ENCODE results near the gene FIZ1. TPM values are rescaled to one million over a fixed set of nuclear protein-coding genes. Genes with fewer than 3 reads are reported as not detected.

Gene FIZ1
- total RNA-seq, 4 donors from 2014 or later: 8.3 to 17.3 (median 11.4) TPM

GRCh38 chr19:55566823-55567222 lies 32.5 kb downstream of the FIZ1 start:
- Histone ChIP-seq H3K27ac (replicated peaks in 1 of 4) (no peak overlapping the region), H3K4me3 (no peak overlapping the region), H3K27me3 (peaks cover 0 to 36% (median 0%) of the 10 kb centered on the region in 4 donors), H3K9me3 (no peaks in the 10 kb centered on the region), H3K4me1 (peaks cover 0 to 6% (median 4%) of the 10 kb centered on the region in 4 donors), H3K36me3 (no peaks in the 10 kb centered on the region)
- DNase-seq (ENCODE audit: extremely low spot score): no peak
- 34% methylated on average over 9 of the region's 9 CpGs for WGBS
- TF ChIP-seq EP300 (IDR thresholded peaks at IDR 0.05) (no peak), POLR2A (IDR thresholded peaks at IDR 0.05; ENCODE audit: low read depth) (no peak), CTCF (IDR thresholded peaks at IDR 0.05) (no peak), POLR2AphosphoS5 (IDR thresholded peaks at IDR 0.05) (no peak)
- intact Hi-C loops (cut with DNase I): no loop called here

GRCh38 chr19:55563261-55563690 lies 36.0 kb downstream of the FIZ1 start:
- WGBS: 34% methylated on average over 12 of the region's 12 CpGs
- TF ChIP-seq POLR2A (IDR thresholded peaks at IDR 0.05; ENCODE audit: low read depth) (no peak), POLR2AphosphoS5 (IDR thresholded peaks at IDR 0.05) (no peak), CTCF (IDR thresholded peaks at IDR 0.05) (no peak), EP300 (IDR thresholded peaks at IDR 0.05) (no peak)
- H3K4me3 ChIP-seq: no peak overlapping the region
- H3K4me1 ChIP-seq: peaks cover 0 to 6% (median 4%) of the 10 kb centered on the region in 4 donors
- H3K27me3 ChIP-seq: peaks cover 0 to 47% (median 0%) of the 10 kb centered on the region in 4 donors
- intact Hi-C loops (cut with DNase I): no loop called here
- DNase-seq (ENCODE audit: extremely low spot score): no peak
- peaks cover 0 to 5% (median 0%) of the 10 kb centered on the region in 4 donors for H3K9me3 ChIP-seq
- no peak overlapping the region for H3K27ac ChIP-seq (replicated peaks in 1 of 4)
- H3K36me3 ChIP-seq: no peaks in the 10 kb centered on the region

GRCh38 chr19:55559684-55560083 lies 39.6 kb downstream of the FIZ1 start:
- WGBS: 77% methylated on average over 4 of the region's 9 CpGs
- Histone ChIP-seq H3K4me3 (no peak overlapping the region), H3K4me1 (peaks cover 0 to 6% (median 4%) of the 10 kb centered on the region in 4 donors), H3K36me3 (no peaks in the 10 kb centered on the region), H3K27me3 (peaks cover 0 to 31% (median 0%) of the 10 kb centered on the region in 4 donors), H3K27ac (replicated peaks in 1 of 4) (no peak overlapping the region), H3K9me3 (peaks cover 0 to 5% (median 0%) of the 10 kb centered on the region in 4 donors)
- intact Hi-C loops (cut with DNase I): no loop called here
- no peak for DNase-seq (ENCODE audit: extremely low spot score)
- TF ChIP-seq CTCF (IDR thresholded peaks at IDR 0.05) (no peak), POLR2AphosphoS5 (IDR thresholded peaks at IDR 0.05) (no peak), POLR2A (IDR thresholded peaks at IDR 0.05; ENCODE audit: low read depth) (no peak), EP300 (IDR thresholded peaks at IDR 0.05) (no peak)

GRCh38 chr19:55554741-55555152 lies 44.6 kb downstream of the FIZ1 start:
- WGBS: 90% methylated on average over 4 of the region's 8 CpGs
- H3K4me1 ChIP-seq: peaks cover 0 to 4% (median 3%) of the 10 kb centered on the region in 4 donors
- no peak overlapping the region for H3K4me3 ChIP-seq
- H3K36me3 ChIP-seq: no peaks in the 10 kb centered on the region
- intact Hi-C loops (cut with DNase I): no loop called here
- TF ChIP-seq EP300 (IDR thresholded peaks at IDR 0.05) (no peak), CTCF (IDR thresholded peaks at IDR 0.05) (no peak), POLR2AphosphoS5 (IDR thresholded peaks at IDR 0.05) (no peak), POLR2A (IDR thresholded peaks at IDR 0.05; ENCODE audit: low read depth) (no peak)
- H3K27me3 ChIP-seq: peaks cover 0 to 49% (median 7%) of the 10 kb centered on the region in 4 donors
- no peak overlapping the region for H3K27ac ChIP-seq (replicated peaks in 1 of 4)
- DNase-seq (ENCODE audit: extremely low spot score): no peak
- no peaks in the 10 kb centered on the region for H3K9me3 ChIP-seq

- 82% methylated on average over 9 of the region's 9 CpGs for WGBS
- TF ChIP-seq POLR2AphosphoS5 (IDR thresholded peaks at IDR 0.05) (no peak), EP300 (IDR thresholded peaks at IDR 0.05) (no peak), CTCF (IDR thresholded peaks at IDR 0.05) (no peak), POLR2A (IDR thresholded peaks at IDR 0.05; ENCODE audit: low read depth) (no peak)
- Histone ChIP-seq H3K4me1 (peaks cover 0 to 7% (median 5%) of the 10 kb centered on the region in 4 donors), H3K36me3 (no peaks in the 10 kb centered on the region), H3K27ac (replicated peaks in 1 of 4) (no peak overlapping the region), H3K9me3 (no peaks in the 10 kb centered on the region), H3K27me3 (peaks cover 0 to 53% (median 9%) of the 10 kb centered on the region in 4 donors), H3K4me3 (no peak overlapping the region)
- intact Hi-C loops (cut with DNase I): no loop called here
- no peak for DNase-seq (ENCODE audit: extremely low spot score)
These were observed 45.0 kb downstream of the FIZ1 start for GRCh38 chr19:55554302-55554701.

All from esophagus muscularis mucosa (tissue), 4 donors.